T-cell (primary cell): ENCODE data around the gene TULP4. TPM values are rescaled to one million over a fixed set of nuclear protein-coding genes. Genes with fewer than 3 reads are reported as not detected.
"Not testable (repeated sequence)": the region's sequence is repeated elsewhere in the genome, so short reads cannot be mapped to it uniquely, and the experiment has no call there.

Source experiments
- ATAC-seq, 4 experiments: fragments of 200-7000 bp in 3 of 4; fragments of 150-1000 bp in 1 of 4; cut with Tn5 transposase; replicated peaks in 1 of 4; 1 replicate in 3 of 4; 2 replicates in 1 of 4; pipeline ENCODE4 v1.10.0; 2021; ENCODE audit warnings: moderate library complexity in 3 of 4, mild to moderate bottlenecking in 2 of 4, moderate number of reproducible peaks in 1 of 4
- CTCF ChIA-PET, 2 donors: fragments of 300-600 bp; sonication (Branson Sonifier 250); formaldehyde crosslinking; loops; one replicate each; lab custom pipeline; 2022; ENCODE audit warnings: antibody characterized with exemption in 2 of 2; lab: Charles Lee
- POLR2A ChIA-PET, 2 donors: fragments of 300-600 bp; sonication (Branson Sonifier 250); formaldehyde crosslinking; loops; one replicate each; lab custom pipeline; 2022; ENCODE audit warnings: antibody characterized with exemption in 2 of 2; lab: Charles Lee
- DNase-seq, 35 experiments: peaks; one replicate each; pipeline versions ENCODE4 v3.0.0 to v3.0.0-alpha.2; 2013 to 2023
- H3K27ac ChIP-seq: one replicate; pipeline ENCODE4 v1.5.1; 2013; ENCODE audit warnings: low read length
- H3K27me3 ChIP-seq, 2 experiments: replicated peaks in 1 of 2; 1 replicate in 1 of 2; 2 replicates in 1 of 2; pipeline versions ENCODE4 v1.6.1 to v1.7.0; 2013; ENCODE audit warnings: low read length in 1 of 2, mixed read lengths in 1 of 2; ENCODE audit not compliant: control insufficient read depth in 2 of 2, insufficient read depth in 2 of 2; ENCODE audit errors: extremely low read depth in 1 of 2
- H3K36me3 ChIP-seq, 2 donors: 1 replicate in 1 of 2; 2 replicates in 1 of 2; pipeline versions ENCODE4 v1.6.1 to v1.7.0; 2013; ENCODE audit warnings: low read length in 1 of 2; ENCODE audit not compliant: control insufficient read depth in 2 of 2, insufficient read depth in 1 of 2; ENCODE audit errors: extremely low read depth in 1 of 2
- H3K4me1 ChIP-seq, 2 experiments: 1 replicate in 1 of 2; 2 replicates in 1 of 2; pipeline versions ENCODE4 v1.6.1 to v1.7.0; 2013; ENCODE audit warnings: low read length in 2 of 2, mixed read lengths in 1 of 2; ENCODE audit not compliant: insufficient read depth in 2 of 2, control insufficient read depth in 1 of 2; ENCODE audit errors: extremely low read depth in 1 of 2
- H3K4me3 ChIP-seq, 2 donors: 1 replicate in 1 of 2; 2 replicates in 1 of 2; pipeline versions ENCODE4 v1.5.1 to v1.7.0; 2013; ENCODE audit warnings: mild to moderate bottlenecking in 2 of 2, low read length in 1 of 2, moderate library complexity in 1 of 2; ENCODE audit not compliant: control insufficient read depth in 1 of 2; ENCODE audit errors: extremely low read depth in 1 of 2
- H3K9me3 ChIP-seq: 2 replicates; pipeline ENCODE4 v1.7.0; 2013
- H3K27ac Mint-ChIP-seq, 2 donors: one replicate each; pipeline ENCODE4 v1.8.0; 2020 to 2021; ENCODE audit warnings: mild to moderate bottlenecking in 2 of 2, mixed read lengths in 2 of 2
- H3K27me3 Mint-ChIP-seq, 2 donors: one replicate each; pipeline ENCODE4 v1.8.0; 2021 to 2022; ENCODE audit warnings: mixed read lengths in 2 of 2
- H3K36me3 Mint-ChIP-seq: one replicate; pipeline ENCODE4 v1.8.0; 2021; ENCODE audit warnings: mixed read lengths
- H3K4me1 Mint-ChIP-seq, 3 donors: one replicate each; pipeline ENCODE4 v1.8.0; 2020 to 2022; ENCODE audit warnings: mixed read lengths in 3 of 3, mild to moderate bottlenecking in 1 of 3
- H3K4me3 Mint-ChIP-seq, 3 donors: one replicate each; pipeline ENCODE4 v1.8.0; 2020 to 2022; ENCODE audit warnings: mild to moderate bottlenecking in 3 of 3, mixed read lengths in 3 of 3, moderate library complexity in 3 of 3
- H3K9me3 Mint-ChIP-seq, 3 donors: one replicate each; pipeline ENCODE4 v1.8.0; 2020 to 2022; ENCODE audit warnings: mixed read lengths in 3 of 3
- WGBS: methylation state at CpG from one replicate; pipeline ENCODE4 v1.1.5; 2013; ENCODE audit warnings: missing lambda C conversion rate; ENCODE audit not compliant: insufficient coverage; 5-methylcytosine and 5-hydroxymethylcytosine counted together
- total RNA-seq, 35 experiments: library from RNA in 6 of 35; stranded (reverse) in 6 of 35; fragments of 120-200 nt in 1 of 35; gene quantifications; one replicate each; pipeline versions ENCODE4 v1.2.1 to v1.2.4 and lab custom pipeline; 2013 to 2026

The TULP4 gene
- total RNA-seq, 5 donors from 2014 or later (not counting 1 experiment from before 2014, with no cell fraction given), result 62.9 to 85.1 (median 76.1) TPM

- H3K27ac Mint-ChIP-seq, result no peak overlapping the region
- H3K27me3 Mint-ChIP-seq, result no peaks in the 10 kb centered on the region
- H3K4me3 Mint-ChIP-seq, result no peak overlapping the region
- peaks cover 3 to 7% (median 3%) of the 10 kb centered on the region in 3 donors for H3K9me3 Mint-ChIP-seq
- WGBS, result no CpG with 5 or more reads among the region's 1 CpG
- no peak overlapping the region for H3K27ac ChIP-seq
- no peaks in the 10 kb centered on the region for H3K27me3 ChIP-seq
- H3K36me3 ChIP-seq, result no peaks in the 10 kb centered on the region
- CTCF ChIA-PET, result interaction anchor here in 1 of 2 donors (0.5 to 2.2 kb wide), 4 partner anchors 8 to 534 kb away, joined by 3 to 24 read pairs (median 9); no protein-coding TSS in a partner anchor
- no peaks in the 10 kb centered on the region for H3K4me1 ChIP-seq
- POLR2A ChIA-PET, result interaction anchor here (0.6 to 1.3 kb wide), 2 partner anchors 10 to 73 kb away, joined by 3 to 4 read pairs; no protein-coding TSS in a partner anchor
- DNase-seq, result no peak
- no peak overlapping the region for H3K4me3 ChIP-seq
- H3K4me1 Mint-ChIP-seq, result peaks cover 9 to 15% (median 13%) of the 10 kb centered on the region in 3 donors
- ATAC-seq, result no peak
- H3K36me3 Mint-ChIP-seq, result peaks cover 20% of the 10 kb centered on the region
- no peaks in the 10 kb centered on the region for H3K9me3 ChIP-seq
These were observed 75.3 kb downstream of the TULP4 start for GRCh38 chr6:158387578-158387977.

- DNase-seq (no peak), ATAC-seq (no peak)
- H3K27ac Mint-ChIP-seq, result no peak overlapping the region
- Histone ChIP-seq H3K9me3 (no peaks in the 10 kb centered on the region), H3K4me1 (no peaks in the 10 kb centered on the region), H3K27me3 (no peaks in the 10 kb centered on the region), H3K27ac (no peak overlapping the region), H3K36me3 (no peaks in the 10 kb centered on the region), H3K4me3 (no peak overlapping the region)
- no CpG with 5 or more reads among the region's 2 CpGs for WGBS
- no peak overlapping the region for H3K4me3 Mint-ChIP-seq
- H3K4me1 Mint-ChIP-seq, result peaks cover 7 to 8% (median 8%) of the 10 kb centered on the region in 3 donors
- H3K36me3 Mint-ChIP-seq, result peaks cover 25% of the 10 kb centered on the region
- peaks cover 3 to 7% (median 4%) of the 10 kb centered on the region in 3 donors for H3K9me3 Mint-ChIP-seq
- CTCF ChIA-PET, result no interaction called here
- POLR2A ChIA-PET, result no interaction called here
- H3K27me3 Mint-ChIP-seq, result no peaks in the 10 kb centered on the region
These were observed 76.5 kb downstream of the TULP4 start for GRCh38 chr6:158388727-158389126.

GRCh38 chr6:158389193-158389919, 77.1 kb downstream of the TULP4 start:
- H3K27ac Mint-ChIP-seq, result no peak overlapping the region
- Histone ChIP-seq H3K4me3 (no peak overlapping the region), H3K27me3 (no peaks in the 10 kb centered on the region), H3K4me1 (no peaks in the 10 kb centered on the region), H3K27ac (no peak overlapping the region), H3K36me3 (no peaks in the 10 kb centered on the region), H3K9me3 (no peaks in the 10 kb centered on the region)
- H3K4me1 Mint-ChIP-seq, result peaks cover 6 to 14% (median 8%) of the 10 kb centered on the region in 3 donors
- no CpG with 5 or more reads among the region's 3 CpGs for WGBS
- DNase-seq (no peak), ATAC-seq (no peak)
- H3K9me3 Mint-ChIP-seq, result peaks cover 3 to 10% (median 10%) of the 10 kb centered on the region in 3 donors
- H3K4me3 Mint-ChIP-seq, result no peak overlapping the region
- H3K27me3 Mint-ChIP-seq, result no peaks in the 10 kb centered on the region
- H3K36me3 Mint-ChIP-seq, result peaks cover 31% of the 10 kb centered on the region
- ChIA-PET POLR2A (interaction anchor here in 1 of 2 donors (0.5 kb wide), 1 partner anchor 177 kb away, joined by 10 read pairs; no protein-coding TSS in a partner anchor), CTCF (interaction anchor here in 1 of 2 donors (0.7 kb wide), 1 partner anchor 234 kb away, joined by 3 read pairs; no protein-coding TSS in a partner anchor)

- 100% methylated on average over 1 of the region's 3 CpGs for WGBS
- Mint-ChIP-seq H3K27me3 (no peaks in the 10 kb centered on the region), H3K4me3 (no peak overlapping the region), H3K4me1 (peaks cover 11 to 16% (median 14%) of the 10 kb centered on the region in 3 donors), H3K36me3 (peaks cover 32% of the 10 kb centered on the region), H3K27ac (no peak overlapping the region), H3K9me3 (peaks cover 3 to 10% (median 10%) of the 10 kb centered on the region in 3 donors)
- DNase-seq (no peak), ATAC-seq (no peak)
- Histone ChIP-seq H3K9me3 (no peaks in the 10 kb centered on the region), H3K4me1 (no peaks in the 10 kb centered on the region), H3K36me3 (no peaks in the 10 kb centered on the region), H3K4me3 (no peak overlapping the region), H3K27ac (no peak overlapping the region), H3K27me3 (no peaks in the 10 kb centered on the region)
- CTCF ChIA-PET, result no interaction called here
- POLR2A ChIA-PET, result no interaction called here
These were observed 79.0 kb downstream of the TULP4 start for GRCh38 chr6:158391276-158391675.

GRCh38 chr6:158391977-158392376, 79.7 kb downstream of the TULP4 start:
- Mint-ChIP-seq H3K4me1 (peaks cover 8 to 13% (median 11%) of the 10 kb centered on the region in 3 donors), H3K36me3 (peaks cover 32% of the 10 kb centered on the region)
- H3K27ac ChIP-seq, ATAC-seq, H3K36me3 ChIP-seq, H3K4me3 Mint-ChIP-seq, H3K27me3 Mint-ChIP-seq, POLR2A ChIA-PET, H3K9me3 Mint-ChIP-seq, H3K4me3 ChIP-seq, H3K27ac Mint-ChIP-seq, CTCF ChIA-PET, H3K9me3 ChIP-seq, H3K27me3 ChIP-seq, H3K4me1 ChIP-seq, DNase-seq: not testable (repeated sequence)
- WGBS, result 100% methylated on average over 1 of the region's 4 CpGs

- Histone ChIP-seq H3K4me3 (no peak overlapping the region), H3K4me1 (no peaks in the 10 kb centered on the region), H3K9me3 (no peaks in the 10 kb centered on the region), H3K27me3 (no peaks in the 10 kb centered on the region), H3K36me3 (no peaks in the 10 kb centered on the region), H3K27ac (no peak overlapping the region)
- H3K4me1 Mint-ChIP-seq, result peaks cover 11 to 23% (median 14%) of the 10 kb centered on the region in 3 donors
- ATAC-seq (no peak), DNase-seq (no peak)
- H3K9me3 Mint-ChIP-seq, result peaks cover 3 to 10% (median 10%) of the 10 kb centered on the region in 3 donors
- H3K4me3 Mint-ChIP-seq, result no peak overlapping the region
- WGBS, result 83% methylated on average over 1 of the region's 5 CpGs
- no peak overlapping the region for H3K27ac Mint-ChIP-seq
- H3K27me3 Mint-ChIP-seq, result no peaks in the 10 kb centered on the region
- POLR2A ChIA-PET, result interaction anchor here in 1 of 2 donors (0.5 kb wide), 1 partner anchor 28 kb away, joined by 3 read pairs; no protein-coding TSS in a partner anchor
- CTCF ChIA-PET, result interaction anchor here in 1 of 2 donors (0.7 to 1.0 kb wide), 3 partner anchors 9 to 565 kb away, joined by 3 to 4 read pairs (median 3); no protein-coding TSS in a partner anchor
- H3K36me3 Mint-ChIP-seq, result peaks cover 30% of the 10 kb centered on the region
These were observed 83.9 kb downstream of the TULP4 start for GRCh38 chr6:158396136-158396535.
